ENCODE results near the gene PGF.

PGF gene

DNA sequence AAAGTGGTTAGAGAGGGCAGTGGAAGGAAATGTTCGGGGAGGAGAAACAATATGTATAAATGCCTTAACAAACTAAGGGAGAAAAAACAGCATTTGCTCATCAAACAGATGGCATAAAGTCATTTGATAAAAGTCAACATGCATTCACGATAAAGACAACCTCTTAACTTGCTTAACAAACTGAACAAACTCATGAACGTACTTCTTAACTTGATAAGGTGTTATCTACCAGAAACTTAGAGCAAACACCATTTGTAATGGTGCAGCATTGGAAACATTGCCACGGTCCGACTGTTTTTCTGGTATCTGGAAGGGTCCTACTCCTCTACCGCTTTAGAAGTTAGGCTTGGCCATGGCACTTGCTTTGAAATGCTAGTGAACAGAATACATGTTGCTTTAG is 28.2 kb downstream of the PGF start:
- H3K4me3 ChIP-seq (ENCODE audit: low read length) = no peak overlapping the region
- TF ChIP-seq, protein P1, sequence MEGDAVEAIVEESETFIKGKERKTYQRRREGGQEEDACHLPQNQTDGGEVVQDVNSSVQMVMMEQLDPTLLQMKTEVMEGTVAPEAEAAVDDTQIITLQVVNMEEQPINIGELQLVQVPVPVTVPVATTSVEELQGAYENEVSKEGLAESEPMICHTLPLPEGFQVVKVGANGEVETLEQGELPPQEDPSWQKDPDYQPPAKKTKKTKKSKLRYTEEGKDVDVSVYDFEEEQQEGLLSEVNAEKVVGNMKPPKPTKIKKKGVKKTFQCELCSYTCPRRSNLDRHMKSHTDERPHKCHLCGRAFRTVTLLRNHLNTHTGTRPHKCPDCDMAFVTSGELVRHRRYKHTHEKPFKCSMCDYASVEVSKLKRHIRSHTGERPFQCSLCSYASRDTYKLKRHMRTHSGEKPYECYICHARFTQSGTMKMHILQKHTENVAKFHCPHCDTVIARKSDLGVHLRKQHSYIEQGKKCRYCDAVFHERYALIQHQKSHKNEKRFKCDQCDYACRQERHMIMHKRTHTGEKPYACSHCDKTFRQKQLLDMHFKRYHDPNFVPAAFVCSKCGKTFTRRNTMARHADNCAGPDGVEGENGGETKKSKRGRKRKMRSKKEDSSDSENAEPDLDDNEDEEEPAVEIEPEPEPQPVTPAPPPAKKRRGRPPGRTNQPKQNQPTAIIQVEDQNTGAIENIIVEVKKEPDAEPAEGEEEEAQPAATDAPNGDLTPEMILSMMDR (IDR thresholded peaks at IDR 0.05; ENCODE audit: insufficient read depth, low read depth, low read length, missing control alignments) = no peak

DNA sequence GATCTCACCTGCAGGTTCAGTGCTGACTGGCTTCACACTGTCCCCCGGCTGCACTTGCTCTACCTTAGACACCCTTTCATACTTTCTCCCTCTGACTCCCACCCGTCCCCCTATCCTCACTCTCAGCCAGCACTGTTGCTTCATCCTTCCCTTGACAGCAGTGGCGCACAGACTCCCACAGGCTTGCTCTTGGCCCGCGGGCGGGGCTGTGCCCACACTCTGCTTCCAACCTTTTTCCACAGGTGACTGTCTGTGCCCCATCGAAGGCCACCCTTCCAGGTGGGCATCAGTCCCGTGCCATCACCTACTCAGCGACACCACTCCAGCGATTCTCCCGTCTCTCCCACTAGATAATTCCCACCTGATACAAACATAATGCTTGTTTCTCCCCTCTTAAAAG is 31.3 kb downstream of the PGF start:
- DNase-seq (ENCODE audit: low read depth) = no peak
- H3K4me3 ChIP-seq (ENCODE audit: low read length) = no peak overlapping the region
- TF ChIP-seq, protein P1 (IDR thresholded peaks at IDR 0.05; ENCODE audit: insufficient read depth, low read depth, low read length, missing control alignments) = no peak

More for the DNA sequence above, 28.2 kb downstream of the PGF start:
- DNase-seq (ENCODE audit: low read depth) = no peak

DNA sequence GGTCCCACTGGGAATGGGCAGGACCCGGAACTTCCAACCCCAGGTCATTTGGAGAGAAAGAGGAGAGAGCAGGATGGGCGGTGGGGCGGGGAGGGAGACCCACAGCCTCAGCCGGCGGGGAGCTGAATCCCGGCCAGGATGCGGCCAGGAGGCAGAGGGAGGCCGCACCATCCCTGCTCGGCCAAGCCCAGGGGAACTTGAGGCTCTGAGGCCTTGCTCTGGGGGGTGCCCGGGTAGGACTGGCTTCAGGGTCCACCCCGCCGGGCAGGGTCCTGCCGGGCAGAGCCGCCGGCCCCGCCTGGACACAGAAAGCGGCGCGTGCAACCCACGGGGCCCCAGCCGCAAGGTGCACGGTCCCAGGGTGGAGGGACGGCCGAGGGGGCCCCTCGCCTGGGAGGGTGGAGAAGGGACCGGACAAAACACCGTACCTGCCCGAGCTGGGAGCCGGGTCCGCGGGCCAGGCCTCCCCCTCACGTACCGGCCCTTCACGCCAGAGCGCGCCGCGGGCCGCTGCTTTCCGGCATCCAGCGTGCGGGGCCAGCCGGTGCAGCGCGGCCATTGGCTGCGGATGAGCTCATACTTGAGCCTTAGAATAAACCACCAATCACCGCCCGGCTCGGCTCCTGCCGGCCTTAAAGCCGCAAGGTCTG is 32.5 kb downstream of the PGF start, which contains the start of gene RPS6KL1:
Gene RPS6KL1 (minus strand): TSS at position 509 of the 650 bp plus-strand sequence. CDS start 1,719 bp downstream, outside the sequence.
- peak within 1 kb of the TSS; percentile 52 for H3K4me3 ChIP-seq (ENCODE audit: low read length)
- TF ChIP-seq, protein P1 (IDR thresholded peaks at IDR 0.05; ENCODE audit: insufficient read depth, low read depth, low read length, missing control alignments) = no peak
- DNase-seq (ENCODE audit: low read depth) = peak; percentile 85

DNA sequence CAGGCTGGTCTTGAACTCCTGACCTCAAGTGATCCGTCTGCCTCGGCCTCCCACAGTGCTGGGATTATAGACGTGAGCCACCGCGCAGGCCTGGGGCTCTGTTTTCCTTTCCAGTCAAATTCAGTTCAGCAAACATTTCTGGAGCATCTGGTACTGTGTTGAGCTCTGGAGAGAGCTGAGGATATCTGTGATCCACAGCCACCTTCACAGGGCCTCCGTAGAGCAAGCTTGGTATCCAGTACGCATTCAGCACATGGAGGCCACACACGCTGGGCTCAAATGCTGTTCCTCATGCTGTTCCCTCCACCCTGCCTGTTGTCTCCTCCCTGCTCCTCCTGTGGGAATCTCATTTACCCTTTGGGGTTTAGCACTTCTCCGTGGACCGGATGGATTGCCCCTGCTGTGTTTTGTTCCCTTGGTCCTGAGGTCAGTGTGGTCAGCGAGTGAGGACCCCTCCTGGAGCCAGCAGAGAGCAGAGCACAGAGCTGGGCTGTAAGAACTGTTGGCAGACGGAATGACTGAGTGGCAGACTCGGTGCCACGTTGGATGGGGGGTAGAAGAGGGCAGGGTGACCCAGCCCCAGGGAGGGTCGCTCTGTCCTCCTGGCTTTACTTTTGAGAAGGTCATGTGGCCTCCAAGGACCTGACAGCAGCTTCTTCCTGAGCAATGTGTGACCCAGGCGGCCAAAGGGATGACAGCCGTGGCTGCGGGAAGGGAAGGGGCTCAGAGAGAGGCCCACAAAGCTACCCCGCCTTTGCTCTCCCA is 33.2 kb downstream of the PGF start:
- peak overlapping the region; percentile 52 for H3K4me3 ChIP-seq (ENCODE audit: low read length)
- TF ChIP-seq, protein P1 (IDR thresholded peaks at IDR 0.05; ENCODE audit: insufficient read depth, low read depth, low read length, missing control alignments) = no peak
- DNase-seq (ENCODE audit: low read depth) = no peak

DNA sequence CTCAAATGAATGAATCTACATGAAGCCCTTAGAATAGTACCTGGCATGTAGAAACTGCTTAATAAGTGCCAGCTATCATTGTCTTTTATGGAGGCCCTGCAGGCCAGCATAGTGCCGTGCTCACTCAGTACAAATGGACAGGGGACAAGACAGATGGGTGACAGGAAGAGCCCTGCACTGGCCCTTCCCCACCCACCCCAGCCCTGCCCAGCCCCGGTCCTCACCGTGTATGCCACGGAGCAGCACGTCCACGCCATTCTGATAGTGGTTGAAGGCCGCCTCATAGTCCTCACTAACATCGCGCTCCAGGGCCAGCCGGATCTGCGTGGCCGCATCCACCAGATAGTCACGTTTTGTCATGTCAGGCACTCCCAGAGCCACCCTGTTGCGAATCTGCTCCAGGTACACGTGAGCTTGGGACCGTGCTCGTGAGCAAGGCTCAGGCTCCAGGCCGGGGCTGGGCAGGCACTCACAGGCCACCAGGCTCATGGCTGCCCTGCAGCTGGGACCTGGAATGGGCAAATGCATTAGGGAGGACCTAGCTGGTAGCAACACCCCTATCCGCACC is 34.3 kb downstream of the PGF start:
- TF ChIP-seq, protein P1 (IDR thresholded peaks at IDR 0.05; ENCODE audit: insufficient read depth, low read depth, low read length, missing control alignments) = no peak
- no peak overlapping the region for H3K4me3 ChIP-seq (ENCODE audit: low read length)
- no peak for DNase-seq (ENCODE audit: low read depth)

DNA sequence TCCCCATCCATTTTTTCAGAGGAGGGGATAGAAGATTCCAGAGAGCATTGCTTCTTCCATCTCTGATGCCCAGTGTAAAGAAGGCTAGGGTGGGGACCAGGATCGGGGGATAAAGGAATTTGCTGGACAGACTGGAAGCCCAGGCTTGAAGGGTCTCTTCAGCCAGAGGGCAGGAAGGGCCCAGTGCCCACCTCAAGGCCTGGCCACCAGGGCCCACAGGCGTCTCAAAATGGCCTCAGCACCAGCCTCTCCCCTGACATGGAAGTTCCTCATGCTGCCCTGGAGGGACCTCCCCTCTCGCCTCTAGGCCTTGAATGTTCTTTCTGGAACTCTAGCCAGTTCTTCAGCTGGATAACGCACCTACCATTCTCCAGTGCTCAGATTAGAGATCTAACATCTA is 35.1 kb downstream of the PGF start:
- DNase-seq (ENCODE audit: low read depth) = no peak
- TF ChIP-seq, protein P1 (IDR thresholded peaks at IDR 0.05; ENCODE audit: insufficient read depth, low read depth, low read length, missing control alignments) = no peak
- no peak overlapping the region for H3K4me3 ChIP-seq (ENCODE audit: low read length)
